T-helper 22 cell (primary cell): ENCODE results near the gene ZFP2.
"Not testable (repeated sequence)": the region's sequence is repeated elsewhere in the genome, so short reads cannot be mapped to it uniquely, and the experiment has no call there.

Source experiments
- DNase-seq: peaks from one replicate; pipeline ENCODE4 v3.0.0-alpha.2; 2020; ENCODE audit warnings: low read depth

ZFP2 gene

GRCh38 chr5:178895615-178896571 is at the start of gene ZFP2:
Gene ZFP2, plus strand, starts transcription at chr5:178895913. Its CDS starts 35,401 bp downstream, at chr5:178931314.
- DNase-seq: no peak

GRCh38 chr5:178849316-178849715 is 46.4 kb upstream of the ZFP2 start:
- no peak for DNase-seq

- DNase-seq: no peak
Measured at GRCh38 chr5:178851951-178852350, 43.8 kb upstream of the ZFP2 start.

GRCh38 chr5:178854284-178854683 is 41.4 kb upstream of the ZFP2 start:
- DNase-seq: no peak

GRCh38 chr5:178859625-178860521 is 35.8 kb upstream of the ZFP2 start, which contains the start of gene ZNF354B:
Gene ZNF354B, plus strand, starts transcription at chr5:178859953. Its CDS starts 1,095 bp downstream, at chr5:178861048.
- peak; percentile 77 for DNase-seq

- not testable (repeated sequence) for DNase-seq
Measured at GRCh38 chr5:178860615-178861014, 35.1 kb upstream of the ZFP2 start.

- no peak for DNase-seq
Measured at GRCh38 chr5:178861627-178862026, 34.1 kb upstream of the ZFP2 start.

GRCh38 chr5:178866946-178867345 is 28.8 kb upstream of the ZFP2 start:
- no peak for DNase-seq

- no peak for DNase-seq
Measured at GRCh38 chr5:178869577-178869976, 26.1 kb upstream of the ZFP2 start.

- DNase-seq: no peak
Measured at GRCh38 chr5:178870411-178870810, 25.3 kb upstream of the ZFP2 start.

GRCh38 chr5:178872302-178872701 is 23.4 kb upstream of the ZFP2 start:
- DNase-seq: no peak

- DNase-seq: not testable (repeated sequence)
Measured at GRCh38 chr5:178883115-178883694, 12.5 kb upstream of the ZFP2 start.

GRCh38 chr5:178883815-178884430 is 11.8 kb upstream of the ZFP2 start:
- no peak for DNase-seq

GRCh38 chr5:178899289-178899688 is 3.6 kb downstream of the ZFP2 start:
- no peak for DNase-seq

- DNase-seq: no peak
Measured at GRCh38 chr5:178902849-178903248, 7.1 kb downstream of the ZFP2 start.

- no peak for DNase-seq
Measured at GRCh38 chr5:178931846-178932760, 36.4 kb downstream of the ZFP2 start.

- DNase-seq: no peak
Measured at GRCh38 chr5:178940569-178941360, 45.1 kb downstream of the ZFP2 start, which contains the start of gene ZNF454. Gene ZNF454, plus strand, starts transcription at chr5:178941198. Its CDS starts 1,594 bp downstream, at chr5:178942792.

GRCh38 chr5:178941361-178941760 is 45.6 kb downstream of the ZFP2 start:
- no peak for DNase-seq

- DNase-seq: no peak
Measured at GRCh38 chr5:178965465-178966055, 69.8 kb downstream of the ZFP2 start.
